ENCODE data around the gene B3GNT3.

Gene B3GNT3

GRCh38 chr19:17806945-17807344, 12.0 kb downstream of the B3GNT3 start:
- no peak overlapping the region for H3K4me2 ChIP-seq (ENCODE audit: low read depth, low read length, poor library complexity, severe bottlenecking)
- H4K20me1 ChIP-seq (ENCODE audit: insufficient read depth, low read length, poor library complexity, severe bottlenecking) = no peaks in the 10 kb centered on the region
- no peak overlapping the region for H2AFZ ChIP-seq (ENCODE audit: low read length)
- no peaks in the 10 kb centered on the region for H3K79me2 ChIP-seq (ENCODE audit: insufficient read depth, low read length)
- no peak overlapping the region for H3K4me3 ChIP-seq (ENCODE audit: low read length, poor library complexity, severe bottlenecking)
- no peaks in the 10 kb centered on the region for H3K9me2 ChIP-seq (replicated peaks; ENCODE audit: low read depth, low read length)
- no peaks in the 10 kb centered on the region for H3F3A ChIP-seq (ENCODE audit: low read depth)
- no peaks in the 10 kb centered on the region for H3K36me3 ChIP-seq (ENCODE audit: insufficient read depth, low read length)
- no peaks in the 10 kb centered on the region for H3K4me1 ChIP-seq (ENCODE audit: insufficient read depth, low read length, poor library complexity, severe bottlenecking)
- H3K27me3 ChIP-seq (ENCODE audit: insufficient read depth, low read length, poor library complexity, severe bottlenecking) = no peaks in the 10 kb centered on the region
- H3K9me3 ChIP-seq (ENCODE audit: insufficient read depth, low read depth, low read length) = no peaks in the 10 kb centered on the region
- H3K9ac ChIP-seq (ENCODE audit: low read depth, low read length, poor library complexity, severe bottlenecking) = no peak overlapping the region
- no peak for TF ChIP-seq EZH2phosphoT487 (IDR thresholded peaks at IDR 0.05; ENCODE audit: borderline replicate concordance)

GRCh38 chr19:17807731-17808316, 12.9 kb downstream of the B3GNT3 start:
- Histone ChIP-seq H3F3A (ENCODE audit: low read depth) (no peaks in the 10 kb centered on the region), H3K9ac (ENCODE audit: low read depth, low read length, poor library complexity, severe bottlenecking) (no peak overlapping the region), H3K4me1 (ENCODE audit: insufficient read depth, low read length, poor library complexity, severe bottlenecking) (no peaks in the 10 kb centered on the region), H3K79me2 (ENCODE audit: insufficient read depth, low read length) (no peaks in the 10 kb centered on the region), H3K9me2 (replicated peaks; ENCODE audit: low read depth, low read length) (no peaks in the 10 kb centered on the region), H3K36me3 (ENCODE audit: insufficient read depth, low read length) (no peaks in the 10 kb centered on the region), H4K20me1 (ENCODE audit: insufficient read depth, low read length, poor library complexity, severe bottlenecking) (no peaks in the 10 kb centered on the region), H3K27me3 (ENCODE audit: insufficient read depth, low read length, poor library complexity, severe bottlenecking) (no peaks in the 10 kb centered on the region), H3K4me3 (ENCODE audit: low read length, poor library complexity, severe bottlenecking) (no peak overlapping the region), H3K4me2 (ENCODE audit: low read depth, low read length, poor library complexity, severe bottlenecking) (no peak overlapping the region), H3K9me3 (ENCODE audit: insufficient read depth, low read depth, low read length) (no peaks in the 10 kb centered on the region), H2AFZ (ENCODE audit: low read length) (no peak overlapping the region)
- TF ChIP-seq EZH2phosphoT487 (IDR thresholded peaks at IDR 0.05; ENCODE audit: borderline replicate concordance) (no peak), CTCF (conservative IDR thresholded peaks at IDR 0.05; ENCODE audit: low read length) (no peak)

- Histone ChIP-seq H3K4me3 (ENCODE audit: low read length, poor library complexity, severe bottlenecking) (no peak overlapping the region), H3F3A (ENCODE audit: low read depth) (no peaks in the 10 kb centered on the region), H4K20me1 (ENCODE audit: insufficient read depth, low read length, poor library complexity, severe bottlenecking) (no peaks in the 10 kb centered on the region), H3K9me3 (ENCODE audit: insufficient read depth, low read depth, low read length) (no peaks in the 10 kb centered on the region), H3K79me2 (ENCODE audit: insufficient read depth, low read length) (no peaks in the 10 kb centered on the region), H3K36me3 (ENCODE audit: insufficient read depth, low read length) (no peaks in the 10 kb centered on the region), H3K9me2 (replicated peaks; ENCODE audit: low read depth, low read length) (no peaks in the 10 kb centered on the region), H3K9ac (ENCODE audit: low read depth, low read length, poor library complexity, severe bottlenecking) (no peak overlapping the region), H3K4me1 (ENCODE audit: insufficient read depth, low read length, poor library complexity, severe bottlenecking) (no peaks in the 10 kb centered on the region), H2AFZ (ENCODE audit: low read length) (no peak overlapping the region), H3K27me3 (ENCODE audit: insufficient read depth, low read length, poor library complexity, severe bottlenecking) (no peaks in the 10 kb centered on the region), H3K4me2 (ENCODE audit: low read depth, low read length, poor library complexity, severe bottlenecking) (no peak overlapping the region)
- TF ChIP-seq EZH2phosphoT487 (IDR thresholded peaks at IDR 0.05; ENCODE audit: borderline replicate concordance) = no peak
Observed at GRCh38 chr19:17811103-17811502, 16.2 kb downstream of the B3GNT3 start.

GRCh38 chr19:17811681-17812080, 16.7 kb downstream of the B3GNT3 start:
- Histone ChIP-seq H3K79me2 (ENCODE audit: insufficient read depth, low read length) (no peaks in the 10 kb centered on the region), H3K9me2 (replicated peaks; ENCODE audit: low read depth, low read length) (no peaks in the 10 kb centered on the region), H3K9ac (ENCODE audit: low read depth, low read length, poor library complexity, severe bottlenecking) (no peak overlapping the region), H3K9me3 (ENCODE audit: insufficient read depth, low read depth, low read length) (no peaks in the 10 kb centered on the region), H3K4me2 (ENCODE audit: low read depth, low read length, poor library complexity, severe bottlenecking) (no peak overlapping the region), H3K27me3 (ENCODE audit: insufficient read depth, low read length, poor library complexity, severe bottlenecking) (no peaks in the 10 kb centered on the region), H3F3A (ENCODE audit: low read depth) (no peaks in the 10 kb centered on the region), H3K4me3 (ENCODE audit: low read length, poor library complexity, severe bottlenecking) (no peak overlapping the region), H2AFZ (ENCODE audit: low read length) (no peak overlapping the region), H3K36me3 (ENCODE audit: insufficient read depth, low read length) (no peaks in the 10 kb centered on the region), H3K4me1 (ENCODE audit: insufficient read depth, low read length, poor library complexity, severe bottlenecking) (no peaks in the 10 kb centered on the region), H4K20me1 (ENCODE audit: insufficient read depth, low read length, poor library complexity, severe bottlenecking) (no peaks in the 10 kb centered on the region)
- no peak for TF ChIP-seq CTCF (conservative IDR thresholded peaks at IDR 0.05; ENCODE audit: low read length)
- TF ChIP-seq EZH2phosphoT487 (IDR thresholded peaks at IDR 0.05; ENCODE audit: borderline replicate concordance) = no peak
